RKO (cell line): Measurements from ENCODE around the gene ARHGAP23.

Experiments used
- DNase-seq: peaks from one replicate; pipeline ENCODE4 v3.0.0-alpha.2; 2016; ENCODE audit warnings: low spot score

The ARHGAP23 gene

GRCh38 chr17:38549285-38549684 lies 121.0 kb downstream of the ARHGAP23 start:
- DNase-seq: no peak

- peak; percentile 72 for DNase-seq
These were observed 122.4 kb downstream of the ARHGAP23 start for GRCh38 chr17:38550661-38551060.

GRCh38 chr17:38551121-38551520 lies 122.9 kb downstream of the ARHGAP23 start:
- no peak for DNase-seq

- DNase-seq: no peak
These were observed 124.1 kb downstream of the ARHGAP23 start for GRCh38 chr17:38552343-38552742.

- no peak for DNase-seq
These were observed 126.4 kb downstream of the ARHGAP23 start for GRCh38 chr17:38554430-38555350.

- DNase-seq: no peak
These were observed 128.0 kb downstream of the ARHGAP23 start for GRCh38 chr17:38556239-38556638.

GRCh38 chr17:38557396-38557795 lies 129.1 kb downstream of the ARHGAP23 start:
- no peak for DNase-seq

- DNase-seq: peak; percentile 96
These were observed 129.8 kb downstream of the ARHGAP23 start for GRCh38 chr17:38557836-38558727.

GRCh38 chr17:38558728-38559050 lies 130.4 kb downstream of the ARHGAP23 start:
- DNase-seq: no peak

- peak; percentile 96 for DNase-seq
These were observed 131.0 kb downstream of the ARHGAP23 start for GRCh38 chr17:38559051-38559879.

GRCh38 chr17:38559880-38560230 lies 131.6 kb downstream of the ARHGAP23 start:
- DNase-seq: no peak

- DNase-seq: peak; percentile 26
These were observed 132.4 kb downstream of the ARHGAP23 start for GRCh38 chr17:38560503-38561318.

GRCh38 chr17:38561416-38562214 lies 133.4 kb downstream of the ARHGAP23 start:
- no peak for DNase-seq
